SK-N-SH treated with all-trans-retinoic acid at 6 μM for 48 hours (cell line): ENCODE measurements around the gene KDM2B.

Source experiments
- ATAC-seq: fragments of 200-7000 bp; cut with Tn5 transposase; 3 replicates; pipeline ENCODE4 v1.9.1; 2020; ENCODE audit warnings: mild to moderate bottlenecking, moderate library complexity
- ARNTL ChIP-seq: fragments of 450-650 bp; formaldehyde crosslinking; IDR thresholded peaks from 2 replicates; pipeline ENCODE4 v1.5.0; 2020; ENCODE audit warnings: low read depth, mild to moderate bottlenecking, moderate library complexity, borderline replicate concordance
- BACH2 ChIP-seq: fragments of 250-450 bp; sonication (Bioruptor Pico); IDR thresholded peaks from 2 replicates; pipeline ENCODE4 v1.9.0; 2021; ENCODE audit warnings: mild to moderate bottlenecking, borderline replicate concordance
- CREB5 ChIP-seq: fragments of 250-450 bp; sonication (Bioruptor Pico); IDR thresholded peaks from 2 replicates; pipeline ENCODE4 v1.5.1; 2020; ENCODE audit warnings: low read depth, mild to moderate bottlenecking, moderate library complexity
- CSDC2 ChIP-seq: fragments of 250-450 bp; sonication (Bioruptor Pico); IDR thresholded peaks from 2 replicates; pipeline ENCODE4 v1.5.0; 2020; ENCODE audit warnings: mild to moderate bottlenecking, moderate library complexity
- CSRNP3 ChIP-seq: fragments of 250-450 bp; sonication (Bioruptor Pico); IDR thresholded peaks from 2 replicates; pipeline ENCODE4 v1.5.1; 2021; ENCODE audit warnings: mild to moderate bottlenecking, moderate library complexity
- ESRRG ChIP-seq: fragments of 250-450 bp; sonication (Bioruptor Pico); IDR thresholded peaks from 2 replicates; pipeline ENCODE4 v1.6.1; 2021; ENCODE audit warnings: mild to moderate bottlenecking
- GLIS3 ChIP-seq: fragments of 250-450 bp; sonication (Bioruptor Pico); IDR thresholded peaks from 2 replicates; pipeline ENCODE4 v1.5.0; 2020; ENCODE audit warnings: mild to moderate bottlenecking, moderate library complexity
- ISL1 ChIP-seq: fragments of 250-450 bp; sonication (Bioruptor Pico); IDR thresholded peaks from 2 replicates; pipeline ENCODE4 v2.1.2; 2022; ENCODE audit warnings: mild to moderate bottlenecking, moderate library complexity
- OSR1 ChIP-seq: fragments of 250-450 bp; sonication (Bioruptor Pico); IDR thresholded peaks from 2 replicates; pipeline ENCODE4 v1.8.0; 2022; ENCODE audit warnings: moderate library complexity, mild to moderate bottlenecking, inconsistent platforms
- PATZ1 ChIP-seq: fragments of 250-450 bp; sonication (Bioruptor Pico); IDR thresholded peaks from 2 replicates; pipeline ENCODE4 v1.8.0; 2020; ENCODE audit warnings: mild to moderate bottlenecking, moderate library complexity, borderline replicate concordance
- POU6F1 ChIP-seq: fragments of 250-450 bp; sonication (Bioruptor Pico); IDR thresholded peaks from 2 replicates; pipeline ENCODE4 v1.8.0; 2021; ENCODE audit warnings: low read depth, mild to moderate bottlenecking, moderate library complexity, borderline replicate concordance
- PPARA ChIP-seq: fragments of 250-450 bp; sonication (Bioruptor Pico); IDR thresholded peaks from 2 replicates; pipeline ENCODE4 v1.5.0; 2020; ENCODE audit warnings: mild to moderate bottlenecking, borderline replicate concordance
- RARB ChIP-seq: fragments of 250-450 bp; sonication (Bioruptor Pico); IDR thresholded peaks from 2 replicates; pipeline ENCODE4 v1.8.0; 2021; ENCODE audit warnings: mild to moderate bottlenecking, moderate library complexity
- SNAI2 ChIP-seq: fragments of 250-450 bp; sonication (Bioruptor Pico); IDR thresholded peaks from 2 replicates; pipeline ENCODE4 v1.5.0; 2020; ENCODE audit warnings: mild to moderate bottlenecking, moderate library complexity
- TCF4 ChIP-seq: fragments of 250-450 bp; sonication (Bioruptor Pico); IDR thresholded peaks from 2 replicates; pipeline ENCODE4 v1.8.0; 2021; ENCODE audit warnings: mild to moderate bottlenecking, moderate library complexity, borderline replicate concordance
- ZC3H10 ChIP-seq: fragments of 250-450 bp; sonication (Bioruptor Pico); IDR thresholded peaks from 2 replicates; pipeline ENCODE4 v1.5.1; 2021; ENCODE audit warnings: mild to moderate bottlenecking, moderate library complexity
- ZFP3 ChIP-seq: fragments of 250-450 bp; sonication (Bioruptor Pico); IDR thresholded peaks from 2 replicates; pipeline ENCODE4 v1.5.0; 2020; ENCODE audit warnings: mild to moderate bottlenecking, moderate library complexity
- ZFP30 ChIP-seq: fragments of 450-650 bp; formaldehyde crosslinking; IDR thresholded peaks from 2 replicates; pipeline ENCODE4 v1.5.0; 2022; ENCODE audit warnings: mild to moderate bottlenecking, moderate library complexity
- ZNF70 ChIP-seq: fragments of 450-650 bp; formaldehyde crosslinking; IDR thresholded peaks from 2 replicates; pipeline ENCODE4 v1.5.0; 2020; ENCODE audit warnings: mild to moderate bottlenecking, moderate library complexity

Gene KDM2B

GRCh38 chr12:121568518-121568917 is 12.3 kb downstream of the KDM2B start (continued):
- no peak for TF ChIP-seq PATZ1 (CRISPR knock-in tag)
- TF ChIP-seq TCF4, result no peak
- no peak for TF ChIP-seq OSR1 (CRISPR knock-in tag)
- TF ChIP-seq POU6F1 (CRISPR knock-in tag), result no peak
- no peak for TF ChIP-seq CSRNP3 (CRISPR knock-in tag)
- no peak for TF ChIP-seq ZFP3 (CRISPR knock-in tag)
- TF ChIP-seq ZC3H10, result no peak

- TF ChIP-seq ZFP30 (CRISPR knock-in tag), result no peak
- TF ChIP-seq GLIS3 (CRISPR knock-in tag), result no peak
- ATAC-seq, result no peak
Measured at GRCh38 chr12:121565076-121565475, 15.7 kb downstream of the KDM2B start.

GRCh38 chr12:121562488-121562887 is 18.3 kb downstream of the KDM2B start:
- no peak for ATAC-seq
- TF ChIP-seq PATZ1 (CRISPR knock-in tag), result no peak
- no peak for TF ChIP-seq TCF4
- no peak for TF ChIP-seq OSR1 (CRISPR knock-in tag)
- TF ChIP-seq SNAI2 (CRISPR knock-in tag), result no peak
- no peak for TF ChIP-seq ZNF70 (CRISPR knock-in tag)
- no peak for TF ChIP-seq RARB (CRISPR knock-in tag)
- no peak for TF ChIP-seq GLIS3 (CRISPR knock-in tag)
- TF ChIP-seq ESRRG (CRISPR knock-in tag), result no peak
- TF ChIP-seq PPARA (CRISPR knock-in tag), result no peak
- TF ChIP-seq CREB5 (CRISPR knock-in tag), result no peak
- TF ChIP-seq, all 23 proteins: peak for 0

- ATAC-seq, result no peak
- TF ChIP-seq CSDC2 (CRISPR knock-in tag) (no peak), BACH2 (no peak), POU6F1 (CRISPR knock-in tag) (no peak), PATZ1 (CRISPR knock-in tag) (no peak), RARB (CRISPR knock-in tag) (no peak), ZC3H10 (no peak), ARNTL (no peak), GLIS3 (CRISPR knock-in tag) (no peak), SNAI2 (CRISPR knock-in tag) (no peak), ISL1 (CRISPR knock-in tag) (no peak), CSRNP3 (CRISPR knock-in tag) (no peak), PPARA (CRISPR knock-in tag) (no peak), ESRRG (CRISPR knock-in tag) (no peak)
Measured at GRCh38 chr12:121561009-121561395, 19.8 kb downstream of the KDM2B start.
